ENCODE data around the gene RHOXF1. TPM values are rescaled to one million over a fixed set of nuclear protein-coding genes. Genes with fewer than 3 reads are reported as not detected.
"Not testable (repeated sequence)": the region's sequence is repeated elsewhere in the genome, so short reads cannot be mapped to it uniquely, and the experiment has no call there.

RHOXF1 gene
- total and polyA plus RNA-seq, 7 donors: not detected

DNA sequence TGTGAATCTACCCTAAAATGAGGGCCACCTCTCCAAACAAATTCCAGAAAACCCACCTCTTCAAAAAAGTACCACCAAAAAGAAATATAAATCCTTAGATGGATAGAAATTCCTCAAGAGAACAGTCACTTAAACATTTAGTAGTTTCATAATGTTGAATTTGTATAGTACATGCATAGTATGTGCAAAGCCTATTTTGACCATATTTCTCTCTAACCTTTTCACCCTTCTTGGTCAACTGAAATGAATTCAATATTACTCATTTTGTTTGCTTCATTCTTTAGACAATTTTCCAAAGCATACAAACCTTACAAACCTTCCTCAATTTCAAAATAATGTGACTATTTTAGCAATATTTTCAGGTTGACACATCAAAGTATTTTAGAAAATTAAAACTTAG lies 4.1 kb downstream of the RHOXF1 start:
- H3K27ac ChIP-seq: no peak overlapping the region
- DNase-seq (no peak), ATAC-seq (no peak)
- intact Hi-C loops (cut with DNase I): no loop called here
- H3K4me1 ChIP-seq: no peaks in the 10 kb centered on the region
- no peak overlapping the region for H3K4me3 ChIP-seq
- TF ChIP-seq, protein P1, sequence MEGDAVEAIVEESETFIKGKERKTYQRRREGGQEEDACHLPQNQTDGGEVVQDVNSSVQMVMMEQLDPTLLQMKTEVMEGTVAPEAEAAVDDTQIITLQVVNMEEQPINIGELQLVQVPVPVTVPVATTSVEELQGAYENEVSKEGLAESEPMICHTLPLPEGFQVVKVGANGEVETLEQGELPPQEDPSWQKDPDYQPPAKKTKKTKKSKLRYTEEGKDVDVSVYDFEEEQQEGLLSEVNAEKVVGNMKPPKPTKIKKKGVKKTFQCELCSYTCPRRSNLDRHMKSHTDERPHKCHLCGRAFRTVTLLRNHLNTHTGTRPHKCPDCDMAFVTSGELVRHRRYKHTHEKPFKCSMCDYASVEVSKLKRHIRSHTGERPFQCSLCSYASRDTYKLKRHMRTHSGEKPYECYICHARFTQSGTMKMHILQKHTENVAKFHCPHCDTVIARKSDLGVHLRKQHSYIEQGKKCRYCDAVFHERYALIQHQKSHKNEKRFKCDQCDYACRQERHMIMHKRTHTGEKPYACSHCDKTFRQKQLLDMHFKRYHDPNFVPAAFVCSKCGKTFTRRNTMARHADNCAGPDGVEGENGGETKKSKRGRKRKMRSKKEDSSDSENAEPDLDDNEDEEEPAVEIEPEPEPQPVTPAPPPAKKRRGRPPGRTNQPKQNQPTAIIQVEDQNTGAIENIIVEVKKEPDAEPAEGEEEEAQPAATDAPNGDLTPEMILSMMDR (IDR thresholded peaks at IDR 0.05): no peak
- no peaks in the 10 kb centered on the region for H3K36me3 ChIP-seq (ENCODE audit: insufficient read depth in 1 of 2, low read depth in 1 of 2)
- no peaks in the 10 kb centered on the region for H3K9me3 ChIP-seq
- H3K27me3 ChIP-seq (ENCODE audit: insufficient read depth in 3 of 3, low read length in 2 of 3): no peaks in the 10 kb centered on the region

- intact Hi-C loops (cut with DNase I): no loop called here
These were observed 6.3 kb downstream of the RHOXF1 start for GRCh38 chrX:120109378-120109777.

DNA sequence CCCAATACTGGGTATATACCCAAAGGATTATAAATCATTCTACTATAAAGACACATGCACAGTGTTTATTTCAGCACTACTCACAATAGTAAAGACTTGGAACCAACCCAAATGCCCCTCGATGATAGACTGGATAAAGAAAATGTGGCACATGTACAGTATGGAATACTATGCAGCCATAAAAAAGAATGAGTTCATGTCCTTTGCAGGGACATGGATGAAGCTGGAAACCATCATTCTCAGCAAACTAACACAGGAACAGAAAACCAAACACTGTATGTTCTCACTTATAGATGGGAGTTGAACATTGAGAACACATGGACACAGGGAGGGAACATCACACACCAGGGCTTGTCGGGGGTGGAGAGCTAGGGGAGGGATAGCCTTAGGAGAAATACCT lies 11.0 kb downstream of the RHOXF1 start:
- not testable (repeated sequence) for ATAC-seq

More at GRCh38 chrX:120109378-120109777, 6.3 kb downstream of the RHOXF1 start:
- Histone ChIP-seq H3K9me3 (no peaks in the 10 kb centered on the region), H3K27me3 (ENCODE audit: insufficient read depth in 3 of 3, low read length in 2 of 3) (no peaks in the 10 kb centered on the region), H3K27ac (no peak overlapping the region), H3K4me1 (no peaks in the 10 kb centered on the region), H3K4me3 (no peak overlapping the region), H3K36me3 (ENCODE audit: insufficient read depth in 1 of 2, low read depth in 1 of 2) (no peaks in the 10 kb centered on the region)
- ATAC-seq: no peak
- WGBS, 3 donors: 74 to 85% (median 82%) methylated on average over 1 of the region's 1 CpG
- DNase-seq: no peak
- TF ChIP-seq, protein P1 (IDR thresholded peaks at IDR 0.05): no peak

GRCh38 chrX:120101057-120101456 lies 14.7 kb downstream of the RHOXF1 start:
- DNase-seq; H3K27me3 ChIP-seq (ENCODE audit: insufficient read depth in 3 of 3, low read length in 2 of 3); H3K36me3 ChIP-seq (ENCODE audit: insufficient read depth in 1 of 2, low read depth in 1 of 2); H3K9me3 ChIP-seq; intact Hi-C loops (cut with DNase I); H3K27ac ChIP-seq; H3K4me3 ChIP-seq; ATAC-seq; H3K4me1 ChIP-seq: not testable (repeated sequence)
- 74 to 94% (median 85%) methylated on average over 2 of the region's 2 CpGs for WGBS, 3 donors

More for the DNA sequence above, 11.0 kb downstream of the RHOXF1 start:
- WGBS, 3 donors: 85 to 94% (median 88%) methylated on average over 2 of the region's 2 CpGs
- H3K4me3 ChIP-seq; intact Hi-C loops (cut with DNase I); H3K27ac ChIP-seq; H3K36me3 ChIP-seq (ENCODE audit: insufficient read depth in 1 of 2, low read depth in 1 of 2); H3K4me1 ChIP-seq; DNase-seq; H3K9me3 ChIP-seq; H3K27me3 ChIP-seq (ENCODE audit: insufficient read depth in 3 of 3, low read length in 2 of 3): not testable (repeated sequence)

DNA sequence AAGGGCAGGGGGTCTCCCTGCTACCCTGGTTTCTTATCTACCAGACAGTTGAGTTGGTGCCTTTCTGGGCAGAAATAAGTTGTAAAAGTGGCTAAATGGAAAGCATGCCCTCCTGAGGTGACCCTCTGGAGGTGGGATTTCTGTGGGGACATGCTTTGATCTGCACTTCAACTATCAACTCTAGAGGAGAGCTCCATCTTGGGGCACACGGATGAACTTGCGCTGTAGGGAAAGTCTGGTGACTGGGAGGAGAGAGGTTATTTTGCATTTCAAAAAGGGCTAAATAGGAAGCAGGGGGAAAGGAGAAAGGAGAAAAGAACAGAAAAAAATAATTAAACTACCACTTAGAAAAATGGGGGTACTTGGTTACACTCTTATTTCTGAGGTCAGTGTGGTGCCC lies 25.5 kb downstream of the RHOXF1 start:
- Histone ChIP-seq H3K27ac (no peak overlapping the region), H3K36me3 (ENCODE audit: insufficient read depth in 1 of 2, low read depth in 1 of 2) (no peaks in the 10 kb centered on the region), H3K4me3 (no peak overlapping the region), H3K9me3 (no peaks in the 10 kb centered on the region), H3K27me3 (ENCODE audit: insufficient read depth in 3 of 3, low read length in 2 of 3) (no peaks in the 10 kb centered on the region), H3K4me1 (no peaks in the 10 kb centered on the region)
- WGBS, 3 donors: 45 to 81% (median 72%) methylated on average over 2 of the region's 2 CpGs
- DNase-seq (no peak), ATAC-seq (no peak)
- intact Hi-C loops (cut with DNase I): loop anchor here in 1 of 2 donors (10.0 kb wide), 1 partner anchor 55 kb away; no protein-coding TSS in a partner anchor
- TF ChIP-seq, protein P1 (IDR thresholded peaks at IDR 0.05): no peak
